B cell (primary cell): ENCODE results near the gene STX12. TPM values are rescaled to one million over a fixed set of nuclear protein-coding genes. Genes with fewer than 3 reads are reported as not detected.

ENCODE experiments used
- ATAC-seq: fragments of 200-7000 bp; cut with Tn5 transposase; one replicate; pipeline ENCODE4 v1.10.0; 2021; ENCODE audit warnings: low read depth, mild to moderate bottlenecking, moderate number of reproducible peaks, moderate library complexity
- CTCF ChIA-PET: fragments of 350-600 bp; sonication (Branson Sonifier 250); formaldehyde crosslinking; loops from one replicate; lab custom pipeline; 2021; ENCODE audit warnings: antibody characterized with exemption, inconsistent platforms; lab: Charles Lee
- POLR2A ChIA-PET: fragments of 350-600 bp; sonication (Branson Sonifier 250); formaldehyde crosslinking; loops from one replicate; lab custom pipeline; 2021; ENCODE audit warnings: antibody characterized with exemption; lab: Charles Lee
- DNase-seq: peaks from one replicate; pipeline ENCODE4 v3.0.0; 2013
- H2AFZ ChIP-seq: 2 replicates; pipeline ENCODE4 v1.6.1; 2012; ENCODE audit warnings: mild to moderate bottlenecking, low read depth, low read length; ENCODE audit not compliant: insufficient read depth, poor library complexity, severe bottlenecking
- H3K27ac ChIP-seq, 2 donors: 1 replicate in 1 of 2; 2 replicates in 1 of 2; pipeline ENCODE4 v1.5.1; 2012 to 2013; ENCODE audit warnings: low read length in 2 of 2, mild to moderate bottlenecking in 2 of 2, moderate library complexity in 1 of 2
- H3K27me3 ChIP-seq, 4 experiments: fragments of 200-600 bp in 1 of 4; sonication (generic) in 1 of 4; replicated peaks in 1 of 4; 1 replicate in 2 of 4; 2 replicates in 2 of 4; pipeline versions ENCODE4 v1.6.1 to v1.7.0; 2013 to 2016; ENCODE audit warnings: low read length in 3 of 4, mild to moderate bottlenecking in 2 of 4, mixed read lengths in 1 of 4, moderate library complexity in 1 of 4; ENCODE audit not compliant: insufficient read depth in 4 of 4, control insufficient read depth in 3 of 4; ENCODE audit errors: control extremely low read depth in 1 of 4
- H3K36me3 ChIP-seq, 2 experiments: replicated peaks in 1 of 2; 1 replicate in 1 of 2; 2 replicates in 1 of 2; pipeline versions ENCODE4 v1.6.1 to v1.7.1; 2013; ENCODE audit warnings: low read length in 1 of 2; ENCODE audit not compliant: insufficient read depth in 2 of 2, control insufficient read depth in 1 of 2; ENCODE audit errors: control extremely low read depth in 1 of 2, extremely low read depth in 1 of 2
- H3K4me1 ChIP-seq, 2 donors: fragments of 200-600 bp in 1 of 2; sonication (generic) in 1 of 2; 1 replicate in 1 of 2; 2 replicates in 1 of 2; pipeline versions ENCODE4 v1.5.1 to v1.6.1; 2013 to 2017; ENCODE audit warnings: low read length in 2 of 2; ENCODE audit not compliant: control insufficient read depth in 2 of 2, insufficient read depth in 2 of 2
- H3K4me2 ChIP-seq: replicated peaks from 2 replicates; pipeline ENCODE3; 2012; ENCODE audit warnings: mild to moderate bottlenecking, low read depth, low read length; ENCODE audit not compliant: poor library complexity, severe bottlenecking
- H3K4me3 ChIP-seq, 5 experiments: fragments of 200-600 bp in 1 of 5; sonication (generic) in 1 of 5; 1 replicate in 3 of 5; 2 replicates in 2 of 5; pipeline versions ENCODE4 v1.5.1 to v1.7.0; 2011 to 2016; ENCODE audit warnings: low read length in 4 of 5, mild to moderate bottlenecking in 4 of 5, low read depth in 2 of 5, control low read depth in 1 of 5, moderate library complexity in 1 of 5; ENCODE audit not compliant: insufficient read depth in 1 of 5; ENCODE audit errors: control extremely low read depth in 1 of 5, extremely low read depth in 1 of 5
- H3K79me2 ChIP-seq: fragments of 200-600 bp; sonication (generic); one replicate; pipeline ENCODE4 v1.6.0; 2016; ENCODE audit warnings: low read length; ENCODE audit not compliant: control insufficient read depth, insufficient read depth
- H3K9ac ChIP-seq: fragments of 200-600 bp; sonication (generic); 2 replicates; pipeline ENCODE4 v1.6.1; 2017; ENCODE audit warnings: mild to moderate bottlenecking, low read length, moderate library complexity
- H3K9me3 ChIP-seq, 3 donors: one replicate each; pipeline versions ENCODE4 v1.6.1 to v1.7.1; 2013; ENCODE audit warnings: low read length in 2 of 3; ENCODE audit not compliant: control insufficient read depth in 2 of 3, insufficient read depth in 1 of 3; ENCODE audit errors: control extremely low read depth in 1 of 3
- H4K20me1 ChIP-seq: 2 replicates; pipeline ENCODE4 v1.6.0; 2012; ENCODE audit warnings: mild to moderate bottlenecking, low read length; ENCODE audit not compliant: insufficient read depth, control insufficient read depth, poor library complexity, severe bottlenecking
- H3K27ac Mint-ChIP-seq: one replicate; pipeline ENCODE4 v1.8.0; 2021; ENCODE audit warnings: mixed read lengths
- H3K27me3 Mint-ChIP-seq: one replicate; pipeline ENCODE4 v1.8.0; 2021; ENCODE audit warnings: mixed read lengths
- H3K4me1 Mint-ChIP-seq: one replicate; pipeline ENCODE4 v1.8.0; 2021; ENCODE audit warnings: mixed read lengths
- H3K4me3 Mint-ChIP-seq: one replicate; pipeline ENCODE4 v1.8.0; 2021; ENCODE audit warnings: mixed read lengths
- H3K9me3 Mint-ChIP-seq: one replicate; pipeline ENCODE4 v1.8.0; 2022; ENCODE audit warnings: mixed read lengths; ENCODE audit not compliant: insufficient read depth
- EZH2 ChIP-seq: IDR thresholded peaks from 2 replicates; pipeline ENCODE4 v1.6.1; 2012; ENCODE audit warnings: borderline replicate concordance, low read depth, mild to moderate bottlenecking, moderate library complexity, low read length; ENCODE audit not compliant: insufficient read depth, poor library complexity, severe bottlenecking
- WGBS: methylation state at CpG from one replicate; pipeline ENCODE4 v1.1.5; 2013; ENCODE audit warnings: missing lambda C conversion rate; ENCODE audit not compliant: insufficient coverage; 5-methylcytosine and 5-hydroxymethylcytosine counted together
- intact Hi-C: fragments of 100-400 bp; cut with micrococcal nuclease; formaldehyde crosslinking; loops from one replicate; pipeline ENCODE4 v1.10.0; 2022
- polyA plus RNA-seq: library from polyadenylated mRNA; depleted of rRNA; stranded (reverse); fragments of >200 nt; gene quantifications from 2 replicates; pipeline ENCODE4 v1.2.3, GENCODE V29; 2012
- total RNA-seq, 2 donors: library from RNA; stranded (reverse); fragments of 120-200 nt in 1 of 2; gene quantifications; 1 replicate in 1 of 2; 2 replicates in 1 of 2; pipeline versions ENCODE4 v1.2.3 to v1.2.4, GENCODE V29; 2013 to 2022
- TF ChIP-seq, protein P1 (sequence below): fragments of 200-600 bp; IDR thresholded peaks from one replicate; pipeline ENCODE4 v1.8.0; 2022; ENCODE audit warnings: antibody characterized with exemption, mild to moderate bottlenecking

Gene STX12
- total and polyA plus RNA-seq, 2 donors (not counting 1 experiment from before 2014, with no cell fraction given), result 20.5 to 36.4 TPM

DNA sequence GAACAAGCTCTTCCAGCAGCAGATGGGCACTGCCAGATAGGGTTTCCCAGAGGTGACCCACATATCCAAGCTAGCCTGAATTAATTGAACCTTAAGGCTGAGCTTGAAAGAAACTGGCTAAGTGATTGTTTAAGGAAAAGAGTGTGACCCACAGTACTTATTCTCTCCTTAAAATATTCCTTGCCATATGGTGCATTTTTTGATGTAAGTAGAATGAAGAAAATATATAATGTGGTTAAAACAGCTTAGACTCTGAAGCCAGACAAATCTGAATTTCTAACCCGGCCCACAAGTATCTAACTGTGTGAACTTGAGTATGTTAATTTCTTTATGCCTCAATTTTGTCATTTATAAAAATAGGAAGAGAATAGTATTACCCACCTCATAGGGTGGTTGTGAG, 62.5 kb downstream of the STX12 start:
- Histone ChIP-seq H3K4me3 (no peak overlapping the region), H3K79me2 (peaks cover 89% of the 10 kb centered on the region), H4K20me1 (peaks cover 14% of the 10 kb centered on the region), H3K4me2 (no peak overlapping the region), H3K4me1 (peaks cover 12 to 13% of the 10 kb centered on the region in 2 donors), H2AFZ (no peak overlapping the region), H3K36me3 (peaks cover 7 to 50% of the 10 kb centered on the region in 2 experiments), H3K27me3 (no peaks in the 10 kb centered on the region), H3K9me3 (no peaks in the 10 kb centered on the region), H3K9ac (no peak overlapping the region), H3K27ac (no peak overlapping the region)
- no peak for DNase-seq
- Mint-ChIP-seq H3K27me3 (no peaks in the 10 kb centered on the region), H3K9me3 (no peaks in the 10 kb centered on the region), H3K27ac (no peak overlapping the region), H3K4me1 (peaks cover 20% of the 10 kb centered on the region), H3K4me3 (no peak overlapping the region)
- no peak for TF ChIP-seq EZH2
- TF ChIP-seq, protein P1, sequence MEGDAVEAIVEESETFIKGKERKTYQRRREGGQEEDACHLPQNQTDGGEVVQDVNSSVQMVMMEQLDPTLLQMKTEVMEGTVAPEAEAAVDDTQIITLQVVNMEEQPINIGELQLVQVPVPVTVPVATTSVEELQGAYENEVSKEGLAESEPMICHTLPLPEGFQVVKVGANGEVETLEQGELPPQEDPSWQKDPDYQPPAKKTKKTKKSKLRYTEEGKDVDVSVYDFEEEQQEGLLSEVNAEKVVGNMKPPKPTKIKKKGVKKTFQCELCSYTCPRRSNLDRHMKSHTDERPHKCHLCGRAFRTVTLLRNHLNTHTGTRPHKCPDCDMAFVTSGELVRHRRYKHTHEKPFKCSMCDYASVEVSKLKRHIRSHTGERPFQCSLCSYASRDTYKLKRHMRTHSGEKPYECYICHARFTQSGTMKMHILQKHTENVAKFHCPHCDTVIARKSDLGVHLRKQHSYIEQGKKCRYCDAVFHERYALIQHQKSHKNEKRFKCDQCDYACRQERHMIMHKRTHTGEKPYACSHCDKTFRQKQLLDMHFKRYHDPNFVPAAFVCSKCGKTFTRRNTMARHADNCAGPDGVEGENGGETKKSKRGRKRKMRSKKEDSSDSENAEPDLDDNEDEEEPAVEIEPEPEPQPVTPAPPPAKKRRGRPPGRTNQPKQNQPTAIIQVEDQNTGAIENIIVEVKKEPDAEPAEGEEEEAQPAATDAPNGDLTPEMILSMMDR, result no peak
- intact Hi-C loops, result loop anchor here (10.0 kb wide), 1 partner anchor 399 kb away; the partner anchor contains the start of genes ATP5IF1 and DNAJC8
- POLR2A ChIA-PET, result no interaction called here
- no CpG with 5 or more reads among the region's 1 CpG for WGBS
- ATAC-seq, result no peak
- CTCF ChIA-PET, result interaction anchor here (1.0 kb wide), 1 partner anchor 145 kb away, joined by 5 read pairs; no protein-coding TSS in a partner anchor

DNA sequence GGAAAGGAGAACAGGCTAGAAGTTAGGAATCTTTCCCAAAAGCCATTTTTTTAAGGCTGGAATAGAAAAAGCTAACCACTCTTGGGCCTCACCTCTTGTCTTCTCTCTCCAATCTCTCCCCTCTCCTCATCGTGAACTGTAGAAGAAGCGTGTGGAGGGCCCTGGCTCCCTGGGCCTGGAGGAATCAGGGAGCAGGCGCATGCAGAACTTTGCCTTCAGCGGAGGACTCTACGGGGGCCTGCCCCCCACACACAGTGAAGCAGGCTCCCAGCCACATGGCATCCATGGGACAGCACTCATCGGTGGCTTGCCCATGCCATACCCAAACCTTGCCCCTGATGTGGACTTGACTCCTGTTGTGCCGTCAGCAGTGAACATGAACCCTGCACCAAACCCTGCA, 76.9 kb downstream of the STX12 start:
- no peak overlapping the region for H2AFZ ChIP-seq
- no peaks in the 10 kb centered on the region for H3K9me3 ChIP-seq
- no peak for TF ChIP-seq EZH2
- TF ChIP-seq, protein P1, result no peak
- H3K9ac ChIP-seq, result no peak overlapping the region
- no peaks in the 10 kb centered on the region for H3K4me1 Mint-ChIP-seq
- ATAC-seq (no peak), DNase-seq (no peak)
- 99% methylated on average over 7 of the region's 7 CpGs for WGBS
- H3K27ac ChIP-seq, result no peak overlapping the region
- no peak overlapping the region for H3K4me2 ChIP-seq
- no peak overlapping the region for H3K4me3 ChIP-seq
- H4K20me1 ChIP-seq, result no peaks in the 10 kb centered on the region
- no peaks in the 10 kb centered on the region for H3K9me3 Mint-ChIP-seq
- no peaks in the 10 kb centered on the region for H3K4me1 ChIP-seq
- CTCF ChIA-PET, result interaction anchor here (1.0 to 1.2 kb wide), 2 partner anchors 8 to 11 kb away, joined by 3 read pairs; no protein-coding TSS in a partner anchor
- no peaks in the 10 kb centered on the region for H3K27me3 ChIP-seq
- peaks cover 14 to 53% of the 10 kb centered on the region in 2 experiments for H3K36me3 ChIP-seq
- intact Hi-C loops, result no loop called here
- H3K4me3 Mint-ChIP-seq, result no peak overlapping the region
- no peaks in the 10 kb centered on the region for H3K27me3 Mint-ChIP-seq
- POLR2A ChIA-PET, result interaction anchor here (0.6 kb wide), 1 partner anchor 705 kb away, joined by 5 read pairs; no protein-coding TSS in a partner anchor
- H3K27ac Mint-ChIP-seq, result no peak overlapping the region
- H3K79me2 ChIP-seq, result no peaks in the 10 kb centered on the region
